ENCODE measurements around the gene IRAK1.
A peak's percentile ranks its signal among the peaks of the same experiment; 100 is the strongest.

The IRAK1 gene

GRCh38 chrX:153966283-153966688 is 53.4 kb downstream of the IRAK1 start:
- peak overlapping the region in 8 of 21 experiments; percentile 26 to 100 (median 84) for H3K27ac ChIP-seq
- H3K4me3 ChIP-seq: no peak overlapping the region

DNA sequence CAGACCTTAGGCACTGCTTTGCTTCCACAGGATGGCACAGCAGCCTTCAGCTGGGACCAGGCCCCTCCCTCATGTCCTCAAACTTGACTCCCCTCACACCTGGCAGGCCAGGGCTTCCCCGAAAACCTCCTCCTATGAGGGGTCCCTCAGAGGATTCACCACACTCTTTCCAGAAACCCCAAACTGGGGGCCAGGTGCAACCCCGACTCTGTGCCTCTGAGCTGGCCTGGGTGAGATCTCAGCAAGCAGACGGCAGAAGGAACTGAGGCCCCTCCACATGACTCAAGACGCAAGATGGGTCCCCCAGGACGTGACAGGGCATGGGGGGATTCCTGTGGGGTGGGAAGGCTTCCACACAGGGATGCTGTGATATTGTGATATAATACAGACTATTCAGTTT is 54.3 kb downstream of the IRAK1 start:
- peak overlapping the region in 1 of 21 experiments; percentile 19 for H3K27ac ChIP-seq
- no peak overlapping the region for H3K4me3 ChIP-seq

DNA sequence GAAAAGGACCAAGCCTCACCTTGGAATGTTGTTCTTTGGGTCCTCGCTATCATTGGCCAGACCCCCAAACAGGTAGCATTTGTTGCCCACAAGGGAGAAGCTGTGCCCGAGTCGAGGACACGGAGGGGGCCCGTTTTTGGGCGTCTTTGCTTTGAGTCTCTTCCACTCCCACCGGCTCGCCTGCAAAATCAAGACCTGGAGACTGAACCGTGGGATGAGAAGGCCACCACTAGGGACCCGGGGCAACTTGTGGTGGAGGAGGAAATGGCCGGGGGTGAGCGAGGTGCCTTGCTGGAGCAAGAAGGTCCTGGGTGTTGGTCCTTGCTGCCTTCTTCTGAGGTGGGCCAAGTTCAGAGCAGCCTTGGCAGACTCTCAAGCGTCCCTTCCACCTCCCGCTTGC is 55.6 kb downstream of the IRAK1 start:
- Histone ChIP-seq H3K27ac (no peak overlapping the region), H3K4me3 (no peak overlapping the region)

DNA sequence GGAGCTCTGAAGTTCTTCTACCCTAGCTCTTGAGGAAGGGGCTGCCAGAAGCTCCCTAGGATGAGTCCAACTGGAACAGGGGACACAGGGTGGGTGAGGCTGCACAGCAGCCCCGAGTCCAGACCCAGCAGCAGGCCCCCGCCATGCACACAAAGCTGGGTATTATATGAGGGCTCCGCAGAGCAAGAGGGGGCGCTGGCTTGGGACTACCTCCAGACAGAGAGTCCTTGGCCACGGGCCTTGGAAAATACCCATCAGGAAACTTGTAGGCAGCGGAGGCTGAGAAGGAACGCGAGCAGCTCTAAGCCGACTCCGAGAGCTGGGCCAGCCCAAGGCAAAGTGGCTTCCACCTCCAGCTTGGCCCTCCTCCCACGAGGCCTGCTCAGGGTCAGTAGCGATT is 56.2 kb downstream of the IRAK1 start:
- no peak overlapping the region for H3K27ac ChIP-seq
- no peak overlapping the region for H3K4me3 ChIP-seq

DNA sequence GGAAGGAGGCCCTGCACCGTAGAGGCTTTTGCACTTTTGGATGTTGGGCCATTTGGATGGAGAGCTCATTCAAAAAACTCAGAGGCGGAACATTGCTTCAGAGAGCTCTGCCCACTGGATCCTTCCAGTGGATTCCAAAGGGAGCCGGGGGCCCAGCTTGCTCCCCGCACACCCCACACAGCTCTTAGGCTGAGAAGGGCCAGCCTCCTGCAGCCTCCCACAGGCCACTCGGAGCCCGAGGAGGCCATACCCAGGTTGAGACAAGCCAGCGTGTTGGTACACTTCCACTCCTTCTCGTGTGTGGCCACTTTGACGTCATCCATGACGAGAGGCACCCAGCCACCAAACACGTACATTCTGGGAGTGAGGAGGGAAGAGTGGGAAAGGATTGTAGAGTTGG is 58.4 kb downstream of the IRAK1 start:
- no peak overlapping the region for H3K27ac ChIP-seq
- H3K4me3 ChIP-seq: no peak overlapping the region

DNA sequence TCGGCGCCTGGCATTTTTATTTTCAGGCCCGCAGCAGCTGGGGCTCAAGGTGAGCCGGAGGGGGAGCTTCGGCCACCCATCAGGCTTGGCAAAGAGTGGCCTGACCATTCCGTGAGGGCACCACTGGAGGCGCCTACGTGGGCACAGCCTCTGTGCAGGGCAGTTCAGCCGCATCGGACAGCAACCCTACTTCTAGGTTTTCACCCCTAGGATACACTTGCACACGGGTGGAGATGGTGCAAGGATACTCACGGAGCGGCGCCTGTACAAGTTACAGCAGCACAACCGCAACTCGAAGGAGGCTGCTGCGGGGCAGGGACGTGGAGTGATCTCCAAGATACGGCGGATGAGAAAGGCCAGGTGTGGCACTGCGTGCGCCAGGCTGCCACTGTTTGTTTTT is 58.9 kb downstream of the IRAK1 start:
- Histone ChIP-seq H3K4me3 (no peak overlapping the region), H3K27ac (no peak overlapping the region)
